Activated naive CD4-positive, alpha-beta T cell treated with anti-CD3 and anti-CD28 coated beads, Interleukin-2, amount 50 U/mL, for 16 hours (primary cell): ENCODE measurements around the gene ACAN.
A peak's percentile ranks its signal among the peaks of the same experiment; 100 is the strongest.

Source experiments
- DNase-seq: peaks from one replicate; pipeline ENCODE4 v3.0.0-alpha.2; 2020

Gene ACAN

DNA sequence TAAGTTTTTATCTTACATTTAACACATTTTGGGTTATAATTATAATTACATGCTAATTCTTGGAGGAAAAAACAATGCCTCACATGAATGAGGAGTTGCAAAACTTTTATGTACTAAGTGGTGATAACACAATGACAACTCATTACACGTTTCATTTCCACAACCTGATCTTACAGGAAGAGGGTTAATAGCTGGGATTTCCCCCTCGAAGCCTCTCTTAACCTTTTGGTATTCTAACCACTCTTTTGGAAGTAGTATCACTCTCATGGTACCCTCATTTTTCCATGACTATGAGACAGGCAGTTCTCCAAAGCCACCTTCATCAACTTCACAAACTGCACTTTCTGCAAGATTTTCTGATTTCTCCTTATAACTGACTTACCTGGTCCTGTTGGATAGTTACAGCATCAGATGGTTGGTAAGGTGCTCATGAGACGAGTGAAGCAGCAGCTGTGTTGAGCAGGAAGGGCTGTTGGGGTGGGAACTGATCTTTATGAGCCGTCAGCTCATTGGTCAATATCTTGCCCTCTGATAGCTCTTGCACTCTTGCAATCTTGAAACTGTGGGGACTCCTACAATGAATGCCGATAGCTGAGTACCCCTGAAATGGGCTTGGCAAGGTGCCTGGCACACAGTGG lies 41.6 kb downstream of the ACAN start:
- DNase-seq = no peak

DNA sequence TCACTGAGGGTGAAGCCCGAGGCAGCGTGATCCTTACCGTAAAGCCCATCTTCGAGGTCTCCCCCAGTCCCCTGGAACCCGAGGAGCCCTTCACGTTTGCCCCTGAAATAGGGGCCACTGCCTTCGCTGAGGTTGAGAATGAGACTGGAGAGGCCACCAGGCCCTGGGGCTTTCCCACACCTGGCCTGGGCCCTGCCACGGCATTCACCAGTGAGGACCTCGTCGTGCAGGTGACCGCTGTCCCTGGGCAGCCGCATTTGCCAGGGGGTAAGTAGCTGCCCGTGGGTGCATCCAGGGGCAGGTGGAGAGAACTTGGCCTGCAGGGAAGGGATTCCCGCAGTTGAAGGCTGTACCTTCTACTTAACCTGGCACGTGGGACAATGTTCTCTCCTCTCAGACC lies 42.4 kb downstream of the ACAN start:
- no peak for DNase-seq

DNA sequence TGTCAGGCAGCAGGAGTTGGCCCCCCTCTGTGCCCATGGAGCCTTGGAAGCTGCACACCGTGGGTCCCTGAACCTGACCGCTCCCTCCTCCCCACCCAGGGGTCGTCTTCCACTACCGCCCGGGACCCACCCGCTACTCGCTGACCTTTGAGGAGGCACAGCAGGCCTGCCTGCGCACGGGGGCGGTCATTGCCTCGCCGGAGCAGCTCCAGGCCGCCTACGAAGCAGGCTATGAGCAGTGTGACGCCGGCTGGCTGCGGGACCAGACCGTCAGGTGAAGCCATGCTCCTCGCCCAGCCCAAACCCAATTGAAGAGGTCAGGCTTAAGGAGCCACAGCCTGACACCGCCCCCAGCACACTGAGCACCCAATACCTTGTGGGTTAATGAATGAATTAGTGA lies 43.9 kb downstream of the ACAN start:
- DNase-seq = no peak

DNA sequence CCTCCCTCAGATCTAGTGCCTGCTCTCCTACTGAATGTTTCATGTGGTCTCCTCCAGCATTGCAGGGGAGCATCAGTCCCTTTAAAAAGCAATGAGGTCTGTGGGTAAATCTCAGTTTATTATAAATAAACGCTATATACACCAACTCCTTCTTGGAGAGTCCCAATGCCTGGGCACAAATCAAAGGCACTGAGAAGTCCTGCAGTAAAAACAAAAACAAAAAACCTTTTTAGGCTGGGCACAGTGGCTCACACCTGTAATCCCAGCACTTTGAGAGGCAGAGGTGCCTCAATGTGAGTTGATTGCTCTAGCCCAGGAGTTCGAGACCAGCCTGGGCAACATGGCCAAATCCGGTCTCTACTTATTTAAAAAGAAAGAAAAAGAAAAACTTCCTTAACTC lies 45.0 kb downstream of the ACAN start:
- DNase-seq = no peak

DNA sequence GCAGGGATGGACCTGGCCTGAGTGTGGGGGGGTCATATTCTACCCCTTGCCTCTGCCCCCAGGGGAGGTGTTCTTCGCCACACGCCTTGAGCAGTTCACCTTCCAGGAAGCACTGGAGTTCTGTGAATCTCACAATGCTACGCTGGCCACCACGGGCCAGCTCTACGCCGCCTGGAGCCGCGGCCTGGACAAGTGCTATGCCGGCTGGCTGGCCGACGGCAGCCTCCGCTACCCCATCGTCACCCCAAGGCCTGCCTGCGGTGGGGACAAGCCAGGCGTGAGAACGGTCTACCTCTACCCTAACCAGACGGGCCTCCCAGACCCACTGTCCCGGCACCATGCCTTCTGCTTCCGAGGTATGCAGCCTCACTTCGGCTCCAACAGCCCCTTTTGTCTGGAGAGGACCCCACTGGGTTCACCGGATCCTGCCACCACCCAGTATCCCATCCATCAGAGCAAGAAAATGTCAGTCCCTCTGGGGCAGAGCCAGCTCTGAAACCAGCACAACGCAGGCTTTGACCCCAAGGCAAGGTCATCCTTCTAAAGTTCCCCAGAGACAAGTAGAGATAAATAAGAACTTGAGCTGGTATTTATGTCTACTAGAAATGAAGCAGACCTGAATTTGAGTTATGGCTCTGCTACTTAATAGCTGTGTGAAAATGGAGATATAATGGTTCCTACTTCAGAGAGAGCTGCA lies 46.3 kb downstream of the ACAN start:
- no peak for DNase-seq

DNA sequence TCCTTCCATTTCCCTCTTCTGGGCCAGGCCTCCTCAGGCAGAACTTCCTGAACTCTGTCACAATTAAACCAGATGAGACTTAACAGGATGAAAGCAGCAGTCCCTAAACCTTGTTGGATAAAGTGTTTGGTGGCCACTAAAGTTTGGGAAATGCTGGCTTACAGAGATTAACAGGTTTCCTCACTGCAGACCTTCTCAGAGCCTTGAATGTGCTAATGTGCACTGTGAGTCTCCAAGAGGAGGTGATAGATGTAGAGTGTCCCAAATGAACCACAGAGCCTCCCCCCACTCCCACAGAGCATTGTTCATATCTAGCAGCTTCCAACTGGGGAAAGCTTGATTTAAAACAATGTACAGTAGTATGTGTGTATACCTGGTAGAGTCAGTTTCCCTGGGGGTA lies 49.2 kb downstream of the ACAN start:
- DNase-seq = no peak

DNA sequence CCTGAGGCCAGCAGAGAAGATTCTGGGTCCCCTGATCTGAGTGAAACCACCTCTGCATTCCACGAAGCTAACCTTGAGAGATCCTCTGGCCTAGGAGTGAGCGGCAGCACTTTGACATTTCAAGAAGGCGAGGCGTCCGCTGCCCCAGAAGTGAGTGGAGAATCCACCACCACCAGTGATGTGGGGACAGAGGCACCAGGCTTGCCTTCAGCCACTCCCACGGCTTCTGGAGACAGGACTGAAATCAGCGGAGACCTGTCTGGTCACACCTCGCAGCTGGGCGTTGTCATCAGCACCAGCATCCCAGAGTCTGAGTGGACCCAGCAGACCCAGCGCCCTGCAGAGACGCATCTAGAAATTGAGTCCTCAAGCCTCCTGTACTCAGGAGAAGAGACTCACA lies 55.7 kb downstream of the ACAN start:
- DNase-seq = no peak

DNA sequence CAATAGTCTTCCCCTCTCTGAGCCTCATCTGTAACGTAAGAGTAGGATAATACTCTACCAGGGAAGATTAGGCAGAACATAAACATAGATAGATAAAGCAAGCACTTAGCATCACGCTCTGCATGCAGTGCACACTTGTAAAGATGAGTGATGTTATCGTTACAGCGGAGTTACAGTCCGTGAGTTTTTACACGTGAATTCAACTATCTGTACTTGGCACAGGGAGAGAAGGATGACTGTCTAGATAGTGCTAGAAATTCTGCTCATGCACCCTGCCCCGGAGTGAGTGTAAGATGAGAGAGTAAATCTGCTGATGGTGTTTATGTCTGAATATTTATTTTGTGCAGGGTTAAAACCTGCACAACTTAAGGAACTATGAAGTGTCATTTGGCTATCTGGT lies 56.3 kb downstream of the ACAN start:
- no peak for DNase-seq

DNA sequence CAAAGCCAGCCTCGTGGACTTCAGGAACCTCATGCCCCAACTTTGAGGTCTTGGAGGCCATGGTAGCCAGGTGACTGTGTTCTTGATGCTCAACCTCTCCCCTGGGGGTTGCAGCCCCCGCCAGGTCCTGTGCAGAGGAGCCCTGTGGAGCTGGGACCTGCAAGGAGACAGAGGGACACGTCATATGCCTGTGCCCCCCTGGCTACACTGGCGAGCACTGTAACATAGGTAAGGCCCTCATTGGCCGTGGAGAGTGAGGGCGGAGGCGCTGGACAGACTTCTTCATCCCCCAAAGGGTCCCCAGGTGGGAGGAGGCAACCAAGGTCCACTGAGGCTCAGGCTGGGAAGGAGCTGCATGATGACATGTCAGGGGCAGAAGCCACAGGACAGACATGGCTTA lies 57.0 kb downstream of the ACAN start:
- DNase-seq = no peak

DNA sequence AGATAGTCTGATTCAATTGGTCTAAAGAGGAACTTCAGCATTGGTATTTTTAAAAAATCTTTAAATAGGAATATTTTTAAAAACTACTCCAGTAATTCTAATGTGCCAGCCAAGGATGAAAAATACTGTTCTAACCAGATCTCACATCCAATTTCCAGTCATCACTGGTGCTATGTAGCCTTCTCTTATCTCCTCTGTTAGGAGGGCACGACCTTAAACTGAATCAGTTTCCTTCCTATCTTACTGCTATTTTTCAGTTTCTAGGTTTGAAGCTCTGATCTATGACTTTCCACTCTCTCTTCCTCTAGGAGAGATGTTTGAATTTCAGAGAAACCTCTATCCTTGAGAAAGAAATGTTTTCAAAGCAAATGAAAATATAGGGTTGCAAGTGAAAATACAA lies 60.2 kb downstream of the ACAN start:
- no peak for DNase-seq

DNA sequence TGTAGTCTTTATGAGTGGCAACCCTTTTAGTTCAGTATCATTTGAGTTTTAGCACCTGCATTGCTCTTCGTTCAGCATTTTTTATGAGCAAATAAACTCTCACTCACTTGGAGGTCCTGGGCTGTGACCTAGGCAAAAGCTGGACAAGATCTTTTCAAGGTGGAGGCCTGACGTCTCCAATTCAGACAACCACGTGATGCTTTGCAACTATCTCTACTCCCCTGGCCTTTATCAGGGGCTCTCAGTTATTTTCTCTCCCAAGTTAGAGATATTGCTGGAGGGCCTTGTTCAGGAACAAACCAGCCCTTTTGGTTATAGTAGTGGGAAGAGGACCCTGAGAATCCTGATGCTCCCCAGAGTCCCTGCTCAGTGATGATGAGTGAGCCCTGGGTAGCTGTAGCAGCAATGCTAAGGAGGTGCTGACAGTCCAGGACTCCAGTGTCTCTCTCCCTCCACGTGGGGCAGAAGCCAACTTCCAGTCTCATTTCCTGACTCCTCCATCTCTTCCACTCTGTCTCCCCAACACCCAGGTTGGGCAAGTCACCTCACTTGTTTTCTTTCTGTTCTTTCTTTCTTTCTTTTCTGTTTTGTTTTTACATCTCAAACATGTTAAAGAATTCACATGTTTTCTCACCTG lies 61.7 kb downstream of the ACAN start:
- DNase-seq = no peak

DNA sequence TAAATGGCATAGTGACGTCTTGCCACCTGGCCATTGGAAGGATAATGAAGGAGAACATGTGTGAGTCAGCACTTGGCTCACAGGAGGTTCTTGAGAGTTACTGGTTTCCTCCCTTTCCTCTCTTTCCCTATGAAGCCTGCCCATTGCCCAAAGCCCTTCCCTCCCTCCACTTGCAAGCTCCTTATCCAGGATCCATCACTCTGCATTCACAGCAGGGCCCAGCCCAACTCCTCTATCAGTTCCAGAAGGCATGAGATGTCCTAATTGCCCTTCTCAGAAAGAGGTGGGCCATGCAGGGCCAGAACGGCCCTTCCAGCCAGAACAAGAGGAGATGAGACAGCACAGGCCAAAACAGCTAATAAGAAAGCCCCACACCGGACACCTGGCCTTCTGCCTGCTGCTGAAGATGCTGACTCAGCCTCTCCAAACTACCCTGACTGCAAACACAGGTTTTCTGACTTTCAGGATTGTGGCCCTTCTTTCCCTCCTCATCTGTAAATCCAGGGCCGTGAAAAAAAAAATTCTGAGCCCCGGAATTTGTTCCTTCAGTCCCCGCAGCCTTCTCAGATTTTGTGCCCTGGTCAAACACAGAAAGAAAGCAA lies 62.4 kb downstream of the ACAN start:
- no peak for DNase-seq

DNA sequence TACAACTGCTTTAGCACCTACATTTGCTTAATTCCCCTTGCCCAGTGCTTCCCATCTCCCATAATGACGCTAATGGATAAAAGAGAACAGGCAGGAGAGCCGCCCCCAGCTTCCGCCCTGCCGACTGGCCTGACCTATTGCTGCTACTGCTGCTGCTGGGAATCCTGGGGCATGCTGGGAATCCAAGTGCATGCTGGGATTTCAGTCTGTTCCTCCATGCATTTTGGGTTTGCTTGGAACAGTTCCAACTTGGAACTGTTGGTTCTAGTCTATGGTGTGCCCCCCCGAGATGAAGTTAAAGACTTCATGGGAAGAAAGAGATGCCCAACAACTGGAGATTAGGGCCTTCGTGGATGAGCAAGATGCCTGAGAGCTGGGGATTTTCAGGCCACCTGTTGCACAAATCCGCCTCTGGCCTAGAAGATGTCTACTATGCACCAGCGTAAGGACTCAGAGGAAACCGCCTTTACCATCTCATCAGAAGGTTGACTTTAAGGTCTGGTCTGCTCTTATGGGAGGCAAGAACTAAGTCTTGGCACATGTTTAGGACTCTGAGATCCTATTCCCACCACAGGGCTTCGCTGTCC lies 63.2 kb downstream of the ACAN start:
- no peak for DNase-seq

DNA sequence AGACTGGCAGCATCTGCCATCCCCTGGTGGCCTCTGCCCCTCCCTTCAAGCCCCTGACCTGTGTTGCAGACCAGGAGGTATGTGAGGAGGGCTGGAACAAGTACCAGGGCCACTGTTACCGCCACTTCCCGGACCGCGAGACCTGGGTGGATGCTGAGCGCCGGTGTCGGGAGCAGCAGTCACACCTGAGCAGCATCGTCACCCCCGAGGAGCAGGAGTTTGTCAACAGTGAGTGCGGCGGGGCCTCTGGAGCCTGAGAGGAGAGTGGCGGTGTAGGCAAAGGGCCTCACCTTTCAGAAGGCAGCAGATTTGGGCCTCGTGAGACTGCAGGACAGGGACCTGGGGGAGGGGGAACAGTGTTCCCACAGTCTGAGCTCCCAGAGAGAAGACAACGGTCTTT lies 68.1 kb downstream of the ACAN start:
- DNase-seq = no peak

DNA sequence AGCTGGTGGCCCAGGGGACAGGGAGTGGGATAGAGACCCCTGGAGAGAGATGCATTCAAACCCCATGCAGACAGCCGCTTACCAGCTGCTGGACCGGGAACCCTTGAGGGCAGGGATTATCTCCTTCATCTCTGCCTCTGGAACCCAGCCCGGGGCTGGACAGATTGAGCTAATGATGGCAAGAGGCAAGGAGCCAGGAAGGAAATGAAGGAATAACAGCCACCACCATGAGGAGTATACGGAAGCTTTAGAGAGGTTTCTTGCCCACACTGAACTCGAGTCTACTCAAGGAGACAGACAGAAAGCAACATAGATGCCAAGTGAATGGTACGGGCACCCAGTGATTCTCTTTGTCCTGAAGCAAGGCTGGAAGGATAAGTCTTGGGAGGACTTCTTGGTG lies 68.9 kb downstream of the ACAN start:
- DNase-seq = no peak

DNA sequence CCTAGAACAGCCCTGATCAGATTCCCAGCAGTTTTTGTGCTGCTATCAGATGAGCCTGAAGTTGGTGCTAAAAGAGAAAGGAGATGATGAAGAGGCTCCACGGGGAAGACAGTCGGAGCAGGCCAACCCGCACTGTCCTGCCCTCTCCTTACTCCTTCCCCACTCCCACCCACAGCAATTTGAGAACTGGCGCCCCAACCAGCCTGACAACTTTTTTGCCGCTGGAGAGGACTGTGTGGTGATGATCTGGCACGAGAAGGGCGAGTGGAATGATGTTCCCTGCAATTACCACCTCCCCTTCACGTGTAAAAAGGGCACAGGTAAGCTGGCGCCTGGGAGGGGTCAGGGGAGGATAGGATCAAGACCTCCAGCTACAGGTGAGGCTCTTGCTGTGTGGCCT lies 69.5 kb downstream of the ACAN start:
- no peak for DNase-seq

DNA sequence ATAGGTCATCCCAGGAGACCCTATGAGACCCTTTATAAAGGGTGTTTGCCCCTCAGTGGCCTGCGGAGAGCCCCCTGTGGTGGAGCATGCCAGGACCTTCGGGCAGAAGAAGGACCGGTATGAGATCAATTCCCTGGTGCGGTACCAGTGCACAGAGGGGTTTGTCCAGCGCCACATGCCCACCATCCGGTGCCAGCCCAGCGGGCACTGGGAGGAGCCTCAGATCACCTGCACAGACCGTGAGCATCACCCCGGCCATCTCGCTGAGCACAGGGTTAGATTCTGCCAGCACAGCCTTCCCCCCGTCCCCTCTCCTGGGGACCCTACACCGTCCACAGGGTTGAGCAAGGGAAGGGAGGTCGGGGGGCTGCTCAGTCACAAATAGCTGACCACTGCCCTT lies 70.5 kb downstream of the ACAN start:
- DNase-seq = no peak

DNA sequence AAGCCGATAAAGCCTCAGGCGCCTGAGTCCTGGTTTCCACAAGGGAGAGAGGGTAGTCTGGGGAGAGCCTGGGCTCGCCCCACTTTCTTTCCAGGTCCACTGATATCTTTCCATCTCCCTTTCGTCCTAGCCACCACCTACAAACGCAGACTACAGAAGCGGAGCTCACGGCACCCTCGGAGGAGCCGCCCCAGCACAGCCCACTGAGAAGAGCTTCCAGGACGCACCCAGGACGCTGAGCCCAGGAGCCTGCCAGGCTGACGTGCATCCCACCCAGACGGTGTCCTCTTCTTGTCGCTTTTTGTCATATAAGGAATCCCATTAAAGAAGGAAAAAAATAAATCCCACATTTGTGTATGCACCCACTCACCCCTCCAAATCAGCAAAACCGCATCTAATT lies 71.0 kb downstream of the ACAN start:
- DNase-seq = no peak

DNA sequence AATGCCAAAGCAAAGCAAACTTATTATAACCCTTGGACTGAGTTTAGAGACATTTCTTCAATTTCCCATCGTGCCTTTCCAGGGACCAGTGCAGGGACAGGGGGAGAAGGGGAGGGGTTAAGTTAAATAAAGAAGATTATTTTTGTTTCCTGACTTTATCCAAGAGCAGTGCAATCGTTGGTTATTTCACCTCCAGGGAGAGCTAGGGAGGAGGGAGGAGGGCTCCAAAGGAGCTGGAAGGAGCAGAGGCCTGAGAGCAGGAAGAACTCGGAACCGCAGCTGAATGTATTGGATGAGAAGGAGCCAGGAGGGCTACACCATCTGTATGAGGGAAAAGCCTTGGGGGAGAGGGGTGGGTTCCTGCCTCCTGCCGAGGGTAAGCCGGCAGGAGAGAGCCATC lies 71.4 kb downstream of the ACAN start:
- no peak for DNase-seq

DNA sequence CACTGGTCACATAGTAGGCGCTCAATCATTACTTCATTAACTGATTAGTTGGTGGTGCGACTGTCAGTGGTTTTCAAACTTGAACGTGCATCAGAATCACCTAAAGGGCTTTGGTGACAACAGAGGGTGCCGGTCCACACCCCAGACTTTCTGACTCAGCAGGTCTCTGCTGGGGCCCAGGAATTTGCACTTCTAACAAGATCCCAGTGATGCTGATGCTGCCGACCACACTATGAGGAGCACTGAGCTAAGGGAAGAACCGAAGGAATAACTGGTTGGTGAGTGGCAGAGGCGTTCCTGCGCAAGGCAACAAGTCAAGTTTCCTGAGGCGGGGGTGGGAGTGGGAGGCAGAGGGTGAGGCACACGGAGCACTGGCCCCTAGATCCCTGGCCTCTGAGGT lies 73.3 kb downstream of the ACAN start:
- no peak for DNase-seq

DNA sequence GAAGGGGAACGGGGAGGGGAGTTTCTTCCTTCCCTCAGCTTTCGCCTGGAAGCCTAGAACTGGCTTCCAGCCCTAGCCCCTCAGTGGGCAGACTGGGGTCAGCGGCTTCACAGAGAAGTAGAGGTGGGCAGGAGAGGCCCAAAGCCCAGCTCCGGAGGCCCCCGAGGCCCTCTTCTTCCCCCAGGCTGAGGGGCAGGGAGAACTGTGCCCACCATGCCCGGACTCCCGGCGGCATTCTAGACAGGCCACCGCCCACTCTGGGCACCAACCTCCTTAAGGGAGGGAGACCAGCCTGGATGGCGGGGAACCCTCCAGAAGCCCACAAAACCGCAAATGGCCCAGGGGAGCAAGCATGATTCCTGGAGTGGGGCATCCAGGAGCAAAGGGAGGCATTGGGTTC lies 74.2 kb downstream of the ACAN start:
- no peak for DNase-seq

DNA sequence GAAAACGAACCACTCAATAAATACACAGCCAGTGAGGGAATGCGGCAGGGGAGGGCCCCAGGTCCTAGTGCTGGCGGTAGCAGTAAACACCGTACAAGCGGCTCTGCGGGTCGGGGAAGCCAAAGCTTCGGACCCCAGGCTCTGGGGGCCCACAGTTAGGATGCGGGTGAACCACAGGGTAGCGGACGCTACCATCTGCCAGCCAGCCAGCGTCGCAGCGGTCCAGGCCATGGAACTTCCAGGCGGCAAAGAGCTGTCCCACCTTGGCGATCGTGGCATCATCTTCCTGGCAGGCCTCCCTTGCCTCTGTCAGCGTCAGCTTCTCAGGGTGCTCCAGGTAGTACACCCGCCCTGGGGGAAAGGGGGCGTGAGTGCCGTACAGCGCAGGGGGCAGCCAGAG lies 74.7 kb downstream of the ACAN start:
- DNase-seq = no peak

DNA sequence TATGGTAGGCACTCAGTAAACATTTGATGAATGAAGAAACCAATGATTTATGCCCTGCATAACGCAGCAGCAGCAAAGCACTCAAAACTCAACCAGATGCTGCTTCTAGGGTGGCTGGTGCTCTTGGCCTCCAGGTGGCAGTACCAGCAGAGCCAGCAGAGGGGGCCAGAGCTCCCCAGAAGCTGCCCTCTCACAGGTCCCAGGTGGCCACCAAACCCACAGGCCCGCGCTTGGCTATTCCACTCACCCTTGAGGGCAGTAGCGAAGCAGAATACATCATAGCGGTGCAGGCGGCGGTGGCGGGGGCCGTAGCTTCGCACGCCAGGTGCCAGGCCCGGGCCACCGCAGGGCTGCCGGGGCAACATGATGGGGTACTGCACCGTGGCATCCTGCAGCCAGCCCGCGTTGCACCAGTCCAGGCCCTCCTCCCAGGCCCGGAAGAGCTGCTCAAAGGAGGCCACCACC lies 75.5 kb downstream of the ACAN start:
- DNase-seq = peak; percentile 39
